ENCODE data around the gene ZC2HC1C.

DNA sequence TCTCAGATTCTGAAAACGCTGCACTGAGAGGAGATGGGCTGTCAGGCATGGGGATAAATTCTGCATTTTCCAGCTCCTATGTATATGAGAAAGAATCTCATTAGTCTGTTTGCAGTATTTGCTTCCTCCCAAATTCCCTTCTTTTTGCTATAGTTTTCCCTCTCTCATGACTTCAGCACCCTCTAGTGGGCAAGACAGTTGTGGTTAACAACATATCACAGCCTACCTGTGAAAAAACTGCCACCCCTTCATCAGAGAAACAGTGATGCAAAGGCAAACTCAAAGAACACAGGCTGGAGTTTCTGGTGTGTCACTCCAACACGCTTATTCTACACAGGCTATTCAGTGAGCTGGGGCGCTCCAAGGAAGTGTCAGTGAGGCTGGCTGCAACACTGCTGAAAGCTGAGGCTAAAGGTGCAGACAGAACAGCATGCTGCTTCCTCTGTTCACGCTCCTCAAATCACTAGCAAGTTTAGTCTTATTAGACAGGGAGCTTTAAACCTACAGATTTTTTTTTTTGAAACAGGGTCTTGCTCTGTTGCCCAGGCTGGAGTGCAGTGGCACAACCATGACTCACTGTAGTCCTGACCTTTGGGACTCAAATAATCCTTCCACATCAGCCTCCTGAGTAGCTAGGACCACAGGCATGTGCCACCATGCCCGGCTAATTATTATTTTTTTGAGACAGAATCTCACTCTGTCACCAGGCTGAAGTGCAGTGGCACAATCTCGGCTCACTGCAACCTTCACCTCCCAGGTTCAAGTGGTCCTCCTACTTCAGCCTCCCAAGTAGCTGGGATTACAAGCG is 19.3 kb downstream of the ZC2HC1C start:
- no peak for TF ChIP-seq POLR2A (IDR thresholded peaks at IDR 0.05; ENCODE audit: low read depth, low read length)
- TF ChIP-seq POLR2AphosphoS5 (IDR thresholded peaks at IDR 0.05; ENCODE audit: low read depth, low read length), result no peak
- TF ChIP-seq SPI1 (IDR thresholded peaks at IDR 0.05; ENCODE audit: low read depth, low read length), result no peak

Measured in GM12891 (cell line).